Fibroblast of lung (primary cell): ENCODE results near the gene RNASEH2C. TPM values are rescaled to one million over a fixed set of nuclear protein-coding genes. Genes with fewer than 3 reads are reported as not detected.

Experiments
- DNase-seq, 2 donors: peaks; one replicate each; pipeline versions ENCODE4 v3.0.0 to v3.0.0-alpha.2; 2010; ENCODE audit warnings: low read depth in 2 of 2
- H2AFZ ChIP-seq: 2 replicates; pipeline ENCODE4 v1.5.1; 2012; ENCODE audit warnings: low read length, control low read depth, inconsistent platforms
- H3K27ac ChIP-seq: 2 replicates; pipeline ENCODE4 v1.5.1; 2011; ENCODE audit warnings: low read length, control low read depth; ENCODE audit not compliant: insufficient read depth
- H3K27me3 ChIP-seq: 2 replicates; pipeline ENCODE4 v1.5.1; 2011; ENCODE audit warnings: mild to moderate bottlenecking, low read length; ENCODE audit not compliant: control insufficient read depth, insufficient read depth
- H3K36me3 ChIP-seq: 2 replicates; pipeline ENCODE4 v1.5.1; 2011; ENCODE audit warnings: low read length; ENCODE audit not compliant: control insufficient read depth, insufficient read depth
- H3K4me1 ChIP-seq: 2 replicates; pipeline ENCODE4 v1.5.1; 2011; ENCODE audit warnings: low read length; ENCODE audit not compliant: control insufficient read depth, insufficient read depth; ENCODE audit errors: extremely low read depth
- H3K4me2 ChIP-seq: 2 replicates; pipeline ENCODE4 v1.5.1; 2011; ENCODE audit warnings: low read length, control low read depth; ENCODE audit not compliant: insufficient read depth; ENCODE audit errors: extremely low read depth
- H3K4me3 ChIP-seq, 4 experiments: fragments of 200-600 bp in 1 of 4; sonication (generic) in 1 of 4; replicated peaks in 1 of 4; 2 replicates each; pipeline ENCODE4 v1.5.1; 2011 to 2016; ENCODE audit warnings: low read length in 4 of 4, low read depth in 3 of 4, mild to moderate bottlenecking in 3 of 4, control low read depth in 2 of 4, inconsistent platforms in 1 of 4, mixed read lengths in 1 of 4; ENCODE audit not compliant: insufficient read depth in 1 of 4; ENCODE audit errors: control extremely low read depth in 1 of 4
- H3K79me2 ChIP-seq: 2 replicates; pipeline ENCODE4 v1.5.1; 2012; ENCODE audit warnings: mild to moderate bottlenecking, low read length, inconsistent platforms; ENCODE audit not compliant: control insufficient read depth, insufficient read depth
- H3K9ac ChIP-seq: 2 replicates; pipeline ENCODE4 v1.5.1; 2011; ENCODE audit warnings: mild to moderate bottlenecking, low read length, control low read depth; ENCODE audit not compliant: insufficient read depth
- H3K9me3 ChIP-seq: 2 replicates; pipeline ENCODE4 v1.5.1; 2012; ENCODE audit warnings: low read depth, low read length; ENCODE audit not compliant: control insufficient read depth, insufficient read depth
- H4K20me1 ChIP-seq: 2 replicates; pipeline ENCODE4 v1.5.1; 2011; ENCODE audit warnings: low read length; ENCODE audit not compliant: control insufficient read depth, insufficient read depth; ENCODE audit errors: extremely low read depth
- EZH2 ChIP-seq: IDR thresholded peaks from 2 replicates; pipeline ENCODE4 v1.5.1; 2012; ENCODE audit warnings: low read length, control low read depth, mild to moderate bottlenecking; ENCODE audit errors: missing control alignments
- polyA plus RNA-seq, 2 donors: library from polyadenylated mRNA; depleted of rRNA in 1 of 2; stranded (reverse) in 1 of 2; unstranded in 1 of 2; fragments of >200 nt; gene quantifications; 2 replicates each; pipeline ENCODE4 v1.2.1, GENCODE V29; 2011 to 2012; ENCODE audit warnings: missing spikeins in 1 of 2
- total RNA-seq: library from RNA; depleted of rRNA; stranded (reverse); fragments of >200 nt; gene quantifications from 2 replicates; pipeline ENCODE4 v1.2.1, GENCODE V29; 2014
- TF ChIP-seq, protein P1 (sequence below), 2 donors: IDR thresholded peaks in 1 of 2; conservative IDR thresholded peaks in 1 of 2; 1 replicate in 1 of 2; 2 replicates in 1 of 2; pipeline ENCODE4 v1.5.1; 2011 to 2012; ENCODE audit warnings: low read length in 2 of 2, control low read depth in 1 of 2, inconsistent platforms in 1 of 2, low read depth in 1 of 2, mild to moderate bottlenecking in 1 of 2

Gene RNASEH2C
- total and polyA plus RNA-seq, 2 donors (not counting 1 experiment from before 2014, with no cell fraction given) = 12.6 to 29.1 TPM

DNA sequence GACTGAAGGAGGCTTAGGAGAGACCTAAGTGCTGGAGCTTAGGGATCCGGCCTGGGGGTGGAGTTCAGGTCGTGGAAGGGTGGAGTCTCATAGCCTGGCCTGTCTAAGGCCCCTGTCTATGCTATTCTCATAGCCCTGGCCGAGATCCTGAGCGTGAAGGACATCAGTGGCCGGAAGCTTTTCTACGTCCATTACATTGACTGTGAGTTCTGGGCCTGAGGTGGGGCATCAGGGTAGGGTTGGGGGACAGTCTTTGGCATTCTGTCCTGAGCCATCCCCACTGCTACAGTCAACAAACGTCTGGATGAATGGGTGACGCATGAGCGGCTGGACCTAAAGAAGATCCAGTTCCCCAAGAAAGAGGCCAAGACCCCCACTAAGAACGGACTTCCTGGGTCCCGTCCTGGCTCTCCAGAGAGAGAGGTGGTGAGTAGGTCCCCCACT, 7.9 kb downstream of the RNASEH2C start:
- Histone ChIP-seq H3K4me1 (peaks cover 2% of the 10 kb centered on the region), H3K4me3 (peak overlapping the region; percentile 69 to 79 (median 76)), H4K20me1 (no peaks in the 10 kb centered on the region), H3K27ac (peak overlapping the region; percentile 98), H3K36me3 (peaks cover 30% of the 10 kb centered on the region), H3K4me2 (peak overlapping the region; percentile 86), H3K9me3 (no peaks in the 10 kb centered on the region), H3K79me2 (peaks cover 9% of the 10 kb centered on the region), H3K9ac (peak overlapping the region; percentile 100), H2AFZ (peak overlapping the region; percentile 39), H3K27me3 (no peaks in the 10 kb centered on the region)
- no peak for DNase-seq
- TF ChIP-seq EZH2 = no peak
- TF ChIP-seq, protein P1, sequence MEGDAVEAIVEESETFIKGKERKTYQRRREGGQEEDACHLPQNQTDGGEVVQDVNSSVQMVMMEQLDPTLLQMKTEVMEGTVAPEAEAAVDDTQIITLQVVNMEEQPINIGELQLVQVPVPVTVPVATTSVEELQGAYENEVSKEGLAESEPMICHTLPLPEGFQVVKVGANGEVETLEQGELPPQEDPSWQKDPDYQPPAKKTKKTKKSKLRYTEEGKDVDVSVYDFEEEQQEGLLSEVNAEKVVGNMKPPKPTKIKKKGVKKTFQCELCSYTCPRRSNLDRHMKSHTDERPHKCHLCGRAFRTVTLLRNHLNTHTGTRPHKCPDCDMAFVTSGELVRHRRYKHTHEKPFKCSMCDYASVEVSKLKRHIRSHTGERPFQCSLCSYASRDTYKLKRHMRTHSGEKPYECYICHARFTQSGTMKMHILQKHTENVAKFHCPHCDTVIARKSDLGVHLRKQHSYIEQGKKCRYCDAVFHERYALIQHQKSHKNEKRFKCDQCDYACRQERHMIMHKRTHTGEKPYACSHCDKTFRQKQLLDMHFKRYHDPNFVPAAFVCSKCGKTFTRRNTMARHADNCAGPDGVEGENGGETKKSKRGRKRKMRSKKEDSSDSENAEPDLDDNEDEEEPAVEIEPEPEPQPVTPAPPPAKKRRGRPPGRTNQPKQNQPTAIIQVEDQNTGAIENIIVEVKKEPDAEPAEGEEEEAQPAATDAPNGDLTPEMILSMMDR (conservative IDR thresholded peaks at IDR 0.05 in 1 of 2, IDR thresholded peaks at IDR 0.05 in 1 of 2; ENCODE audit: low read depth in 1 of 2, low read length in 2 of 2) = no peak

DNA sequence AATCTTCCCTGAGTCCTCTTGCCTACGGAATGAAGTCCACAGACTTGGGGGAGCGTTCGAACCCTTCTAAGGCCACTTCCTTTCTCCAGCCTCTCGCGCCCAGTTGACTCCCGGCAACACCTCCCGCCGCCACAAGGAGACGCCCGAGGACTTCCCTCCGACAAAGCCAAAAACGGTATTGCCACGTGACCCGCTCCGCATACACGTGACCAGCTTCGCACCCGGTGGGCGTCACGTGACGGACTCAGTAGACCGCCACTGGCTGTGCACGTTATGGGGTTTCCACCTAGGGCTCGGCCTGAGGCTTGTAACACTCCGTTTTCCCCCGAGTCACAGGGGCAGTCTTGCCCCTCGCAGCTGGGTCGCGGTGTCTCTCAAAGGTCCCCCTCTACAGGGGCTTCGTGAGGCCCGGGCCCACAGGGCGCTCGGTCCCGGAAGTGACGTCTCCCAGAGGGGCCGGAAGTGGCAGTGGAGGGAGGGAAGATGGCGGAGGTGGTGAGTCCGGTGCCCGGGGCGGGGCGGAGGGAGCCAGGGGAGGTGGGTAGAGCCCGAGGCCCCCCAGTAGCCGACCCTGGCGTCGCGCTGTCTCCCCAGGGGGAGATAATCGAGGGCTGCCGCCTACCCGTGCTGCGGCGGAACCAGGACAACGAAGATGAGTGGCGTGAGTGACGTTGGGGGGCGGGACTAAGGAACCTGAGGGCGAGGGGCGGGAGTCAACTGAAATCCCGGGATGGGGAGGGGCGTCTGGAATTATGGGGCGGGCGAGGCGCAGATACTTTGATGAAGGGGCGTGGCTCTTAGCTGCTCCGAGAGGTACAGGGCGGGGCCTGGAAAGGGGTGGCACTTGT, 8.6 kb downstream of the RNASEH2C start, which contains the start of gene KAT5:
Gene KAT5 (plus strand): TSS at position 468 of the 848 bp plus-strand sequence. CDS start 16 bp downstream, at position 484.
- H3K9ac ChIP-seq = peak within 1 kb of the TSS; percentile 100
- TF ChIP-seq, protein P1 (conservative IDR thresholded peaks at IDR 0.05 in 1 of 2, IDR thresholded peaks at IDR 0.05 in 1 of 2; ENCODE audit: low read depth in 1 of 2, low read length in 2 of 2) = peak; percentile 95 to 98
- TF ChIP-seq EZH2 = no peak
- peak; percentile 97 to 99 for DNase-seq
- peak within 1 kb of the TSS; percentile 98 for H3K27ac ChIP-seq
- H3K4me2 ChIP-seq = peak within 1 kb of the TSS; percentile 86
- H3K4me3 ChIP-seq = peak within 1 kb of the TSS; percentile 69 to 79 (median 76)
- H3K4me1 ChIP-seq = peaks cover 2% of the 10 kb centered on the region
- H3K9me3 ChIP-seq = no peaks in the 10 kb centered on the region
- H4K20me1 ChIP-seq = no peaks in the 10 kb centered on the region
- peaks cover 26% of the 10 kb centered on the region for H3K36me3 ChIP-seq
- peaks cover 9% of the 10 kb centered on the region for H3K79me2 ChIP-seq
- H2AFZ ChIP-seq = peak within 1 kb of the TSS; percentile 89
- no peaks in the 10 kb centered on the region for H3K27me3 ChIP-seq

DNA sequence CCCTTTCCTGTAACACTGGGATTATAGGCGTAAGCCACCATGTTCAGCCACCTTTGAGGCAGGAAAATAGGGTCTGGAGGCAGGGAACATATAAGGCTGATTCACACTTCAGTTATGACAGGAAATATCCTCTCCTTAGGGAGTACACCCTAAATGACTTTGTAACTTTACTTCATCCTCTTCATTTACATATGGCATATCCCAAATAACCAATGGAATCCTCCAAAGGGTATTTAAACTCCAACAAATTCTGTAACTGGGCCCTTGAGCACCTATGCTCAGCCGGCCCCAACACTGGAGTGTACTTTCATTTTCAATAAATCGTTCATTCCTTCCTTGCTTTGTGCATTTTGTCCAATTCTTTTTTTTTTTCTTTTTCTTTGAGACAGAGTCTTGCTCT, 10.2 kb downstream of the RNASEH2C start:
- TF ChIP-seq, protein P1 (conservative IDR thresholded peaks at IDR 0.05 in 1 of 2, IDR thresholded peaks at IDR 0.05 in 1 of 2; ENCODE audit: low read depth in 1 of 2, low read length in 2 of 2) = no peak
- TF ChIP-seq EZH2 = no peak
- Histone ChIP-seq H3K27ac (no peak overlapping the region), H3K4me1 (peaks cover 2% of the 10 kb centered on the region), H3K27me3 (no peaks in the 10 kb centered on the region), H3K9ac (no peak overlapping the region), H2AFZ (no peak overlapping the region), H3K4me2 (no peak overlapping the region), H3K9me3 (no peaks in the 10 kb centered on the region), H3K36me3 (peaks cover 14% of the 10 kb centered on the region), H3K79me2 (peaks cover 9% of the 10 kb centered on the region), H4K20me1 (no peaks in the 10 kb centered on the region), H3K4me3 (no peak overlapping the region)
- DNase-seq = no peak
